HCT116 (cell line): ENCODE data around the gene TMEM120A.

Experiments used
- EZH2 ChIP-seq: fragments of 200-600 bp; sonication (generic); IDR thresholded peaks from 2 replicates; pipeline ENCODE4 v1.6.1; 2017; ENCODE audit warnings: antibody characterized with exemption, mixed run types
- POLR2A ChIP-seq: IDR thresholded peaks from 2 replicates; pipeline ENCODE4 v1.7.0; 2011; ENCODE audit warnings: borderline replicate concordance; ENCODE audit not compliant: insufficient read depth, insufficient read length; ENCODE audit errors: extremely low read depth
- SRF ChIP-seq: IDR thresholded peaks from 2 replicates; pipeline ENCODE4 v1.6.1; 2012; ENCODE audit warnings: low read depth
- TF ChIP-seq, protein P1 (sequence below), 3 experiments: fragments of 200-600 bp in 1 of 3; sonication (generic) in 1 of 3; IDR thresholded peaks in 2 of 3; conservative IDR thresholded peaks in 1 of 3; 2 replicates each; pipeline ENCODE4 v1.5.1; 2012 to 2017; ENCODE audit warnings: low read depth in 2 of 3, low read length in 2 of 3, antibody characterized with exemption in 1 of 3, borderline replicate concordance in 1 of 3, control low read depth in 1 of 3, mild to moderate bottlenecking in 1 of 3, mixed read lengths in 1 of 3, mixed run types in 1 of 3, moderate library complexity in 1 of 3; ENCODE audit not compliant: insufficient read depth in 1 of 3
- TF ChIP-seq, protein P2 (sequence below): IDR thresholded peaks from 2 replicates; pipeline ENCODE4 v1.6.1; 2012
- TF ChIP-seq, protein P3 (sequence below): IDR thresholded peaks from 2 replicates; pipeline ENCODE4 v1.6.1; 2011; ENCODE audit warnings: mild to moderate bottlenecking, low read length, moderate library complexity; ENCODE audit not compliant: insufficient replicate concordance; ENCODE audit errors: extremely low read depth

DNA sequence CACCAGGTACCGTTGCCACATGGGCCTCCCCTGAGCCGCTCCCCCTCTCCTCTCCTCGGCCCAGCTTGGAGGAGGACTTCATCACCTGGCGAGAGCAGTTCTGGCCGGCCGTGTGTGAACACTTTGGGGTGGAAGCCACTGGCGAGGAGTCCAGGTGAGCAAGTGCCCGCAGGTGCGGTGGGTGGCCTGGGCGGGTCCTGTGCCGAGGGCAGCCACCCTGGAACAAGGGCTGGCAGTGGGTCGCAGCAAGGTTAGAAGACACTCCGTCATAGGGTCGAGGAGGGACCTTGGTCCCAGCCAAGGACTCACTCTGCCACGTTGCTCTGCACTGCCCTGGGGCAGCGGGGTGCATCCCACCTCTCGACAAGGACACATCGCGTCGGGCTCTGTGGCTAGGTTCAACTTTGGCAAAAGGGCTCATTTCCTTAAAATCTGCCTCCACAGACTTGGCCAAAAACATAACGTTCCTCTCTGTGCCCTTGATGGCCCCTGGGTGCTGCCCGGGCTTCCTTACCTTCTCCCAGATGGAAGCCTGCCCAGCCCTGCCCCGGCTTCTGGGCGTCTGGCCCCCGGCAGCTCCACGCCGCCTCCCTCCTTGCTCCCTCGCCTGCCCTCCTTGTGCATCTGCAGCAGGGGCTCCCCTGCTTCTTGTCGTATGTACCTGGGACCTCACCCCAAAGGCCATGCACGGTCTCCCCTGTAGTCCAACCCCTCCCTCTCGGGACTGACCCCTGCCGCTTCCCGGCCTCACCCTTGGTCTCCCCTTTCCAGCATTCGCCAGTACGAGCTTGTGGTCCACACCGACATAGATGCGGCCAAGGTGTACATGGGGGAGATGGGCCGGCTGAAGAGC is 12.7 kb downstream of the TMEM120A start:
- TF ChIP-seq, protein P1, sequence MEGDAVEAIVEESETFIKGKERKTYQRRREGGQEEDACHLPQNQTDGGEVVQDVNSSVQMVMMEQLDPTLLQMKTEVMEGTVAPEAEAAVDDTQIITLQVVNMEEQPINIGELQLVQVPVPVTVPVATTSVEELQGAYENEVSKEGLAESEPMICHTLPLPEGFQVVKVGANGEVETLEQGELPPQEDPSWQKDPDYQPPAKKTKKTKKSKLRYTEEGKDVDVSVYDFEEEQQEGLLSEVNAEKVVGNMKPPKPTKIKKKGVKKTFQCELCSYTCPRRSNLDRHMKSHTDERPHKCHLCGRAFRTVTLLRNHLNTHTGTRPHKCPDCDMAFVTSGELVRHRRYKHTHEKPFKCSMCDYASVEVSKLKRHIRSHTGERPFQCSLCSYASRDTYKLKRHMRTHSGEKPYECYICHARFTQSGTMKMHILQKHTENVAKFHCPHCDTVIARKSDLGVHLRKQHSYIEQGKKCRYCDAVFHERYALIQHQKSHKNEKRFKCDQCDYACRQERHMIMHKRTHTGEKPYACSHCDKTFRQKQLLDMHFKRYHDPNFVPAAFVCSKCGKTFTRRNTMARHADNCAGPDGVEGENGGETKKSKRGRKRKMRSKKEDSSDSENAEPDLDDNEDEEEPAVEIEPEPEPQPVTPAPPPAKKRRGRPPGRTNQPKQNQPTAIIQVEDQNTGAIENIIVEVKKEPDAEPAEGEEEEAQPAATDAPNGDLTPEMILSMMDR (IDR thresholded peaks at IDR 0.05 in 2 of 3, conservative IDR thresholded peaks at IDR 0.05 in 1 of 3; ENCODE audit: borderline replicate concordance in 1 of 3, insufficient read depth in 1 of 3, low read depth in 2 of 3, low read length in 2 of 3), result no peak
- TF ChIP-seq, protein P2, sequence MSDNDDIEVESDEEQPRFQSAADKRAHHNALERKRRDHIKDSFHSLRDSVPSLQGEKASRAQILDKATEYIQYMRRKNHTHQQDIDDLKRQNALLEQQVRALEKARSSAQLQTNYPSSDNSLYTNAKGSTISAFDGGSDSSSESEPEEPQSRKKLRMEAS, result no peak
- TF ChIP-seq SRF (no peak), POLR2A (no peak), EZH2 (no peak)
- TF ChIP-seq, protein P3, sequence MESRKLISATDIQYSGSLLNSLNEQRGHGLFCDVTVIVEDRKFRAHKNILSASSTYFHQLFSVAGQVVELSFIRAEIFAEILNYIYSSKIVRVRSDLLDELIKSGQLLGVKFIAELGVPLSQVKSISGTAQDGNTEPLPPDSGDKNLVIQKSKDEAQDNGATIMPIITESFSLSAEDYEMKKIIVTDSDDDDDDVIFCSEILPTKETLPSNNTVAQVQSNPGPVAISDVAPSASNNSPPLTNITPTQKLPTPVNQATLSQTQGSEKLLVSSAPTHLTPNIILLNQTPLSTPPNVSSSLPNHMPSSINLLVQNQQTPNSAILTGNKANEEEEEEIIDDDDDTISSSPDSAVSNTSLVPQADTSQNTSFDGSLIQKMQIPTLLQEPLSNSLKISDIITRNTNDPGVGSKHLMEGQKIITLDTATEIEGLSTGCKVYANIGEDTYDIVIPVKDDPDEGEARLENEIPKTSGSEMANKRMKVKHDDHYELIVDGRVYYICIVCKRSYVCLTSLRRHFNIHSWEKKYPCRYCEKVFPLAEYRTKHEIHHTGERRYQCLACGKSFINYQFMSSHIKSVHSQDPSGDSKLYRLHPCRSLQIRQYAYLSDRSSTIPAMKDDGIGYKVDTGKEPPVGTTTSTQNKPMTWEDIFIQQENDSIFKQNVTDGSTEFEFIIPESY, result no peak
